ENCODE results near the gene FAM227B. TPM values are rescaled to one million over a fixed set of nuclear protein-coding genes. Genes with fewer than 3 reads are reported as not detected.
"Not testable (repeated sequence)": the region's sequence is repeated elsewhere in the genome, so short reads cannot be mapped to it uniquely, and the experiment has no call there.

Gene FAM227B
- polyA plus RNA-seq, 4 donors, result 1.6 to 8.7 (median 3.2) TPM

- Histone ChIP-seq H3K9me3 (ENCODE audit: control insufficient read depth in 2 of 2, insufficient read depth in 1 of 2, low read depth in 1 of 2, low read length in 1 of 2) (peaks cover 0 to 9% of the 10 kb centered on the region in 2 donors), H3K4me1 (ENCODE audit: control insufficient read depth in 3 of 3, insufficient read depth in 2 of 3, low read depth in 1 of 3, low read length in 2 of 3) (no peaks in the 10 kb centered on the region), H3K27me3 (ENCODE audit: control insufficient read depth in 3 of 3, insufficient read depth in 3 of 3, low read length in 3 of 3) (no peaks in the 10 kb centered on the region), H3K4me3 (ENCODE audit: low read depth in 1 of 3, low read length in 3 of 3) (no peak overlapping the region), H3K27ac (ENCODE audit: low read depth in 1 of 3, low read length in 2 of 3) (no peak overlapping the region), H3K36me3 (ENCODE audit: control insufficient read depth in 3 of 3, insufficient read depth in 2 of 3, low read depth in 1 of 3, low read length in 3 of 3) (no peaks in the 10 kb centered on the region)
- FAIRE-seq, result no peak
- 65 to 84% (median 75%) methylated on average over 1 of the region's 1 CpG for WGBS, 3 donors
- DNase-seq, result no peak
These were observed 119.0 kb downstream of the FAM227B start for GRCh38 chr15:49501586-49501985.

- Histone ChIP-seq H3K27me3 (ENCODE audit: control insufficient read depth in 3 of 3, insufficient read depth in 3 of 3, low read length in 3 of 3) (no peaks in the 10 kb centered on the region), H3K36me3 (ENCODE audit: control insufficient read depth in 3 of 3, insufficient read depth in 2 of 3, low read depth in 1 of 3, low read length in 3 of 3) (no peaks in the 10 kb centered on the region), H3K4me3 (ENCODE audit: low read depth in 1 of 3, low read length in 3 of 3) (no peak overlapping the region), H3K4me1 (ENCODE audit: control insufficient read depth in 3 of 3, insufficient read depth in 2 of 3, low read depth in 1 of 3, low read length in 2 of 3) (no peaks in the 10 kb centered on the region), H3K9me3 (ENCODE audit: control insufficient read depth in 2 of 2, insufficient read depth in 1 of 2, low read depth in 1 of 2, low read length in 1 of 2) (no peaks in the 10 kb centered on the region), H3K27ac (ENCODE audit: low read depth in 1 of 3, low read length in 2 of 3) (no peak overlapping the region)
- no peak for FAIRE-seq
- no peak for DNase-seq
- WGBS, 3 donors, result 69 to 78% (median 74%) methylated on average over 3 of the region's 3 CpGs
These were observed 124.4 kb downstream of the FAM227B start for GRCh38 chr15:49495993-49496753.

- Histone ChIP-seq H3K9me3 (ENCODE audit: control insufficient read depth in 2 of 2, insufficient read depth in 1 of 2, low read depth in 1 of 2, low read length in 1 of 2) (no peaks in the 10 kb centered on the region), H3K4me3 (ENCODE audit: low read depth in 1 of 3, low read length in 3 of 3) (no peak overlapping the region), H3K27me3 (ENCODE audit: control insufficient read depth in 3 of 3, insufficient read depth in 3 of 3, low read length in 3 of 3) (no peaks in the 10 kb centered on the region), H3K27ac (ENCODE audit: low read depth in 1 of 3, low read length in 2 of 3) (no peak overlapping the region), H3K4me1 (ENCODE audit: control insufficient read depth in 3 of 3, insufficient read depth in 2 of 3, low read depth in 1 of 3, low read length in 2 of 3) (no peaks in the 10 kb centered on the region), H3K36me3 (ENCODE audit: control insufficient read depth in 3 of 3, insufficient read depth in 2 of 3, low read depth in 1 of 3, low read length in 3 of 3) (no peaks in the 10 kb centered on the region)
- FAIRE-seq (no peak), DNase-seq (no peak)
- WGBS, 3 donors, result 85 to 94% (median 87%) methylated on average over 1 of the region's 1 CpG
These were observed 125.8 kb downstream of the FAM227B start for GRCh38 chr15:49494842-49495241.

DNA sequence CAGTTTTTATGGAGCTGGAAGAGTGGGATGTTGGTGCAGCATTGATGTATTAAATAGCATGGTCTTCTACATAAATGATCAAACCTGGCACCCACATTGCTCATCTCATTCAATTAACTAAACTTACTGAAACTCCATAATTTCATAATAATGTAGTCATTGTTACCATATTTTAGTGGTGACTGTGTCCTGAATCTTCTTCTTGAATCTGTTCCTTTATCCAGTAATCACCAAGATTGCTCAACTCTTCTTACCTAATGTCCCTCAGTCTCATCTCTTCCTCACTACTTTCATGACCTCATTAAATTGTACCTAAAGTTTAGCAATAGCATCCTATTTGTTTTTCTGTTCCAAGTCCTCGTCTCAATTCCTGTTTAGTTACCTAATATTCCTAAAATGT is 127.8 kb downstream of the FAM227B start:
- no peaks in the 10 kb centered on the region for H3K27me3 ChIP-seq (ENCODE audit: control insufficient read depth in 3 of 3, insufficient read depth in 3 of 3, low read length in 3 of 3)
- DNase-seq (no peak), FAIRE-seq (no peak)
- H3K4me3 ChIP-seq (ENCODE audit: low read depth in 1 of 3, low read length in 3 of 3), result no peak overlapping the region
- H3K4me1 ChIP-seq (ENCODE audit: control insufficient read depth in 3 of 3, insufficient read depth in 2 of 3, low read depth in 1 of 3, low read length in 2 of 3), result no peaks in the 10 kb centered on the region
- H3K9me3 ChIP-seq (ENCODE audit: control insufficient read depth in 2 of 2, insufficient read depth in 1 of 2, low read depth in 1 of 2, low read length in 1 of 2), result no peaks in the 10 kb centered on the region
- no peak overlapping the region for H3K27ac ChIP-seq (ENCODE audit: low read depth in 1 of 3, low read length in 2 of 3)
- 59 to 70% (median 64%) methylated on average over 1 of the region's 1 CpG for WGBS, 3 donors
- H3K36me3 ChIP-seq (ENCODE audit: control insufficient read depth in 3 of 3, insufficient read depth in 2 of 3, low read depth in 1 of 3, low read length in 3 of 3), result no peaks in the 10 kb centered on the region

- FAIRE-seq (no peak), DNase-seq (no peak)
- Histone ChIP-seq H3K9me3 (ENCODE audit: control insufficient read depth in 2 of 2, insufficient read depth in 1 of 2, low read depth in 1 of 2, low read length in 1 of 2) (no peaks in the 10 kb centered on the region), H3K4me1 (ENCODE audit: control insufficient read depth in 3 of 3, insufficient read depth in 2 of 3, low read depth in 1 of 3, low read length in 2 of 3) (no peaks in the 10 kb centered on the region), H3K36me3 (ENCODE audit: control insufficient read depth in 3 of 3, insufficient read depth in 2 of 3, low read depth in 1 of 3, low read length in 3 of 3) (no peaks in the 10 kb centered on the region), H3K27ac (ENCODE audit: low read depth in 1 of 3, low read length in 2 of 3) (no peak overlapping the region), H3K27me3 (ENCODE audit: control insufficient read depth in 3 of 3, insufficient read depth in 3 of 3, low read length in 3 of 3) (no peaks in the 10 kb centered on the region), H3K4me3 (ENCODE audit: low read depth in 1 of 3, low read length in 3 of 3) (no peak overlapping the region)
- 80 to 90% (median 89%) methylated on average over 2 of the region's 2 CpGs for WGBS, 3 donors
These were observed 128.5 kb downstream of the FAM227B start for GRCh38 chr15:49492151-49492550.

DNA sequence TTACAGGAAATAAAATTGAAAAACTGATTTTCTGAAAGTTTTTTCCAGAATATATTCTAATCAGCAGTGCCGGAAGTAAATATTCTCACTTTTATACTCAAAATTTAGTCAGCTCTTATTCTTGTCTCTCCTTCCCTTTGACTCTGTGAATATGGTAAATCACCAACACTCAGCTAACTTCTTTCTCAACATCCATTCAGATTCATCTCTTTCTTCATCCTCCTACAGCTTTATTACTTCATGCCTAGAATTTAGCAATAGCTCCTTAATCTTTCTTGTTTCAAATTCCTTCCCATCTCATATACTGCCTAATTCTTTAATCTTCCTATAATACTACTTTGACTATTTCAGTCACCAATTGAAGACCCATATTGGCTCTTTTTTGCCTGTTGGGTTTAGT is 129.7 kb downstream of the FAM227B start:
- DNase-seq (no peak), FAIRE-seq (no peak)
- no peak overlapping the region for H3K4me3 ChIP-seq (ENCODE audit: low read depth in 1 of 3, low read length in 3 of 3)
- H3K27me3 ChIP-seq (ENCODE audit: control insufficient read depth in 3 of 3, insufficient read depth in 3 of 3, low read length in 3 of 3), result no peaks in the 10 kb centered on the region
- H3K27ac ChIP-seq (ENCODE audit: low read depth in 1 of 3, low read length in 2 of 3), result no peak overlapping the region
- no peaks in the 10 kb centered on the region for H3K4me1 ChIP-seq (ENCODE audit: control insufficient read depth in 3 of 3, insufficient read depth in 2 of 3, low read depth in 1 of 3, low read length in 2 of 3)
- no peaks in the 10 kb centered on the region for H3K9me3 ChIP-seq (ENCODE audit: control insufficient read depth in 2 of 2, insufficient read depth in 1 of 2, low read depth in 1 of 2, low read length in 1 of 2)
- H3K36me3 ChIP-seq (ENCODE audit: control insufficient read depth in 3 of 3, insufficient read depth in 2 of 3, low read depth in 1 of 3, low read length in 3 of 3), result no peaks in the 10 kb centered on the region
- 98 to 100% (median 100%) methylated on average over 1 of the region's 1 CpG for WGBS, 3 donors

GRCh38 chr15:49485401-49485800 is 135.2 kb downstream of the FAM227B start:
- H3K4me1 ChIP-seq (ENCODE audit: control insufficient read depth in 3 of 3, insufficient read depth in 2 of 3, low read depth in 1 of 3, low read length in 2 of 3); H3K27me3 ChIP-seq (ENCODE audit: control insufficient read depth in 3 of 3, insufficient read depth in 3 of 3, low read length in 3 of 3); H3K36me3 ChIP-seq (ENCODE audit: control insufficient read depth in 3 of 3, insufficient read depth in 2 of 3, low read depth in 1 of 3, low read length in 3 of 3); H3K27ac ChIP-seq (ENCODE audit: low read depth in 1 of 3, low read length in 2 of 3); H3K4me3 ChIP-seq (ENCODE audit: low read depth in 1 of 3, low read length in 3 of 3); FAIRE-seq; DNase-seq; H3K9me3 ChIP-seq (ENCODE audit: control insufficient read depth in 2 of 2, insufficient read depth in 1 of 2, low read depth in 1 of 2, low read length in 1 of 2): not testable (repeated sequence)
- 55 to 83% (median 79%) methylated on average over 1 of the region's 1 CpG for WGBS, 3 donors

DNA sequence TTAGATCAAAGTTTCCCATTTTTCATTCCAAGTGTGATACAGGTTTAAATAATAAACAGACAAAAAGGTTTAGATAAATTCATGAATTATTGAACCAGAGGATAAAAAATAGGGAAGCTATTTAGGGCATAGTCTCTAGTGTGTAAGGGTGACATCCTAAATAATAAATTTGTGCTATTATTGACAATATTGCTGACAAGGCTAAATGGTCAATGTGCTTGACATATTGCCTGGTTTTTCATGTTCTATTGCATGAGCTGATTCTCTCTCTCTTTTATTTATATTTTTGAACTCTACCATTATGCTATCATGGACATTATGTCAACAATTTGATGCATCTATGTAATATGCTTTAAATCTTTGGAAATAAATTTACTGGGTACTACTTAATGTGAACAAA is 141.6 kb downstream of the FAM227B start:
- not testable (repeated sequence) for H3K9me3 ChIP-seq (ENCODE audit: control insufficient read depth in 2 of 2, insufficient read depth in 1 of 2, low read depth in 1 of 2, low read length in 1 of 2); DNase-seq; H3K36me3 ChIP-seq (ENCODE audit: control insufficient read depth in 3 of 3, insufficient read depth in 2 of 3, low read depth in 1 of 3, low read length in 3 of 3); H3K27ac ChIP-seq (ENCODE audit: low read depth in 1 of 3, low read length in 2 of 3); H3K4me3 ChIP-seq (ENCODE audit: low read depth in 1 of 3, low read length in 3 of 3); H3K4me1 ChIP-seq (ENCODE audit: control insufficient read depth in 3 of 3, insufficient read depth in 2 of 3, low read depth in 1 of 3, low read length in 2 of 3); H3K27me3 ChIP-seq (ENCODE audit: control insufficient read depth in 3 of 3, insufficient read depth in 3 of 3, low read length in 3 of 3)
- FAIRE-seq, result peak; percentile 15

DNA sequence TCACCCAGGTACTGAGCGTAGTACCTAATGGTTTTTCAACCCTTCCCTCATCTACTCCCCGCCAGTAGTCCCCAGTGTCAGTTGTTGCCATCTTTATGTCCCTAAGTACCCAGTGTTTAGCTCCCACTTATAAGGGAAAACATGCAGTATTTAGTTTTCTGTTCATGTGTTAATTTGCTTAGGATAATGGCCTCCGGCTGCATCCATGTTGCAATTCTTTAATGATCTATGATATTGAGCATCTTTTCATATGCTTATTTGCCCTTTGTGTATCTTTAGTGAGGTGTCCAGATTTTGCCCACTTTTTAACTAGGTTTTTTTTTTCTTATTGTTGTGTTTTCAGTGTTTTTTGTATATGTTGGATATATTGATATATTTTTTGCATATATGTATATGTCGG is 142.6 kb downstream of the FAM227B start:
- 87 to 99% (median 93%) methylated on average over 4 of the region's 4 CpGs for WGBS, 3 donors
- H3K9me3 ChIP-seq (ENCODE audit: control insufficient read depth in 2 of 2, insufficient read depth in 1 of 2, low read depth in 1 of 2, low read length in 1 of 2); H3K36me3 ChIP-seq (ENCODE audit: control insufficient read depth in 3 of 3, insufficient read depth in 2 of 3, low read depth in 1 of 3, low read length in 3 of 3); H3K4me3 ChIP-seq (ENCODE audit: low read depth in 1 of 3, low read length in 3 of 3); H3K27me3 ChIP-seq (ENCODE audit: control insufficient read depth in 3 of 3, insufficient read depth in 3 of 3, low read length in 3 of 3); H3K4me1 ChIP-seq (ENCODE audit: control insufficient read depth in 3 of 3, insufficient read depth in 2 of 3, low read depth in 1 of 3, low read length in 2 of 3); H3K27ac ChIP-seq (ENCODE audit: low read depth in 1 of 3, low read length in 2 of 3); DNase-seq; FAIRE-seq: not testable (repeated sequence)

Measured in small intestine (tissue), 7 donors.